Activated T-helper 1 cell treated with anti-CD3 and anti-CD28 coated beads, Interleukin-12 subunit alpha, Interleukin-12 subunit beta, Interleukin-2, Interleukin-4 antibody, amounts not matched to agents 30 ng/mL and 10 ng/mL and 1 ng/mL, durations not matched to agents 14 hours and 24 hours and 36 hours (primary cell): Measurements from ENCODE around the gene COMMD4. TPM values are rescaled to one million over a fixed set of nuclear protein-coding genes. Genes with fewer than 3 reads are reported as not detected.
A peak's percentile ranks its signal among the peaks of the same experiment; 100 is the strongest.
"Not testable (repeated sequence)": the region's sequence is repeated elsewhere in the genome, so short reads cannot be mapped to it uniquely, and the experiment has no call there.

Experiments
- DNase-seq: peaks from one replicate; pipeline ENCODE4 v3.0.0; 2021; ENCODE audit warnings: low spot score
- H3K27ac Mint-ChIP-seq: one replicate; pipeline ENCODE4 v1.8.0; 2021; ENCODE audit warnings: mild to moderate bottlenecking, mixed read lengths
- H3K27me3 Mint-ChIP-seq: one replicate; pipeline ENCODE4 v1.8.0; 2022; ENCODE audit warnings: mild to moderate bottlenecking, moderate library complexity, mixed read lengths; ENCODE audit not compliant: insufficient read depth
- H3K36me3 Mint-ChIP-seq: one replicate; pipeline ENCODE4 v1.8.0; 2021; ENCODE audit warnings: low read depth, mixed read lengths
- H3K4me1 Mint-ChIP-seq: one replicate; pipeline ENCODE4 v1.8.0; 2021; ENCODE audit warnings: low read depth, mixed read lengths
- H3K4me3 Mint-ChIP-seq: one replicate; pipeline ENCODE4 v1.8.0; 2021; ENCODE audit warnings: mild to moderate bottlenecking, moderate library complexity, mixed read lengths
- H3K9me3 Mint-ChIP-seq: one replicate; pipeline ENCODE4 v1.8.0; 2021; ENCODE audit warnings: mixed read lengths
- intact Hi-C: fragments of 100-400 bp; cut with micrococcal nuclease; formaldehyde crosslinking; loops from one replicate; pipeline ENCODE4 v1.15.1; 2024
- total RNA-seq: library from RNA; stranded (reverse); gene quantifications from 2 replicates; pipeline ENCODE4 v1.2.3, GENCODE V29; 2022

The COMMD4 gene
- 79.8 and 79.9 TPM in 2 replicates for total RNA-seq

- peaks cover 2% of the 10 kb centered on the region for H3K27me3 Mint-ChIP-seq
- H3K4me3 Mint-ChIP-seq, result peak within 1 kb of the TSS; percentile 98
- H3K4me1 Mint-ChIP-seq, result peaks cover 21% of the 10 kb centered on the region
- DNase-seq, result peak; percentile 81
- peaks cover 2% of the 10 kb centered on the region for H3K36me3 Mint-ChIP-seq
- intact Hi-C loops, result loop anchor here (1.0 to 2.0 kb wide), 2 partner anchors 32 to 119 kb away; partner anchors contain the start of gene MAN2C1
- H3K9me3 Mint-ChIP-seq, result no peaks in the 10 kb centered on the region
- peak within 1 kb of the TSS; percentile 95 for H3K27ac Mint-ChIP-seq
These were observed at the start of gene COMMD4 for GRCh38 chr15:75335705-75336355. COMMD4 (plus strand) TSS chr15:75336063; CDS start chr15:75336090, 27 bp downstream.

- H3K4me3 Mint-ChIP-seq, H3K36me3 Mint-ChIP-seq, DNase-seq: not testable (repeated sequence)
These were observed 42.2 kb upstream of the COMMD4 start for GRCh38 chr15:75293660-75294059.

GRCh38 chr15:75298541-75299310 lies 37.1 kb upstream of the COMMD4 start:
- H3K36me3 Mint-ChIP-seq, H3K9me3 Mint-ChIP-seq, H3K4me3 Mint-ChIP-seq, H3K27me3 Mint-ChIP-seq, H3K27ac Mint-ChIP-seq, intact Hi-C loops, H3K4me1 Mint-ChIP-seq, DNase-seq: not testable (repeated sequence)

More at GRCh38 chr15:75293660-75294059, 42.2 kb upstream of the COMMD4 start:
- H3K4me1 Mint-ChIP-seq, intact Hi-C loops, H3K9me3 Mint-ChIP-seq, H3K27ac Mint-ChIP-seq, H3K27me3 Mint-ChIP-seq: not testable (repeated sequence)

GRCh38 chr15:75299311-75299688 lies 36.6 kb upstream of the COMMD4 start:
- H3K36me3 Mint-ChIP-seq, H3K9me3 Mint-ChIP-seq, H3K4me3 Mint-ChIP-seq, H3K4me1 Mint-ChIP-seq, H3K27me3 Mint-ChIP-seq, H3K27ac Mint-ChIP-seq, intact Hi-C loops: not testable (repeated sequence)
- peak; percentile 48 for DNase-seq

GRCh38 chr15:75300026-75300425 lies 35.8 kb upstream of the COMMD4 start:
- not testable (repeated sequence) for H3K27me3 Mint-ChIP-seq, DNase-seq, H3K9me3 Mint-ChIP-seq, H3K36me3 Mint-ChIP-seq, H3K4me3 Mint-ChIP-seq, H3K27ac Mint-ChIP-seq, H3K4me1 Mint-ChIP-seq
- intact Hi-C loops, result loop anchor here (10.0 kb wide), 1 partner anchor 275 kb away; the partner anchor contains the start of gene PPCDC

GRCh38 chr15:75302318-75302717 lies 33.5 kb upstream of the COMMD4 start:
- DNase-seq, result no peak
- Mint-ChIP-seq H3K4me1 (no peaks in the 10 kb centered on the region), H3K36me3 (no peaks in the 10 kb centered on the region), H3K9me3 (no peaks in the 10 kb centered on the region), H3K27me3 (peaks cover 24% of the 10 kb centered on the region), H3K4me3 (no peak overlapping the region), H3K27ac (no peak overlapping the region)
- intact Hi-C loops, result loop anchor here (10.0 kb wide), 1 partner anchor 278 kb away; the partner anchor contains the start of gene PPCDC

GRCh38 chr15:75302753-75303152 lies 33.1 kb upstream of the COMMD4 start:
- H3K4me3 Mint-ChIP-seq, H3K9me3 Mint-ChIP-seq, H3K36me3 Mint-ChIP-seq, H3K27ac Mint-ChIP-seq, H3K4me1 Mint-ChIP-seq, DNase-seq: not testable (repeated sequence)
- intact Hi-C loops, result loop anchor here (10.0 kb wide), 1 partner anchor 278 kb away; the partner anchor contains the start of gene PPCDC
- peaks cover 28% of the 10 kb centered on the region for H3K27me3 Mint-ChIP-seq

- Mint-ChIP-seq H3K4me3 (no peak overlapping the region), H3K9me3 (no peaks in the 10 kb centered on the region), H3K27me3 (peaks cover 37% of the 10 kb centered on the region), H3K4me1 (no peaks in the 10 kb centered on the region), H3K36me3 (no peaks in the 10 kb centered on the region), H3K27ac (no peak overlapping the region)
- DNase-seq, result no peak
- intact Hi-C loops, result loop anchor here (10.0 kb wide), 1 partner anchor 281 kb away; the partner anchor contains the start of gene PPCDC
These were observed 29.7 kb upstream of the COMMD4 start for GRCh38 chr15:75306188-75306587.

- H3K27ac Mint-ChIP-seq, result no peak overlapping the region
- no peaks in the 10 kb centered on the region for H3K9me3 Mint-ChIP-seq
- no peaks in the 10 kb centered on the region for H3K36me3 Mint-ChIP-seq
- no peak for DNase-seq
- no peaks in the 10 kb centered on the region for H3K4me1 Mint-ChIP-seq
- H3K27me3 Mint-ChIP-seq, result peaks cover 39% of the 10 kb centered on the region
- intact Hi-C loops, result loop anchor here (10.0 kb wide), 1 partner anchor 283 kb away; the partner anchor contains the start of gene PPCDC
- H3K4me3 Mint-ChIP-seq, result no peak overlapping the region
These were observed 28.0 kb upstream of the COMMD4 start for GRCh38 chr15:75307778-75308390.

- H3K27ac Mint-ChIP-seq, result no peak overlapping the region
- no peak overlapping the region for H3K4me3 Mint-ChIP-seq
- peaks cover 35% of the 10 kb centered on the region for H3K27me3 Mint-ChIP-seq
- H3K4me1 Mint-ChIP-seq, result no peaks in the 10 kb centered on the region
- DNase-seq, result no peak
- no peaks in the 10 kb centered on the region for H3K36me3 Mint-ChIP-seq
- intact Hi-C loops, result loop anchor here (10.0 kb wide), 1 partner anchor 285 kb away; the partner anchor contains the start of gene PPCDC
- no peaks in the 10 kb centered on the region for H3K9me3 Mint-ChIP-seq
These were observed 26.2 kb upstream of the COMMD4 start for GRCh38 chr15:75309711-75310110.

GRCh38 chr15:75312548-75312947 lies 23.3 kb upstream of the COMMD4 start:
- intact Hi-C loops, H3K4me3 Mint-ChIP-seq, DNase-seq, H3K9me3 Mint-ChIP-seq, H3K27ac Mint-ChIP-seq, H3K36me3 Mint-ChIP-seq, H3K4me1 Mint-ChIP-seq: not testable (repeated sequence)
- peaks cover 18% of the 10 kb centered on the region for H3K27me3 Mint-ChIP-seq

- no peaks in the 10 kb centered on the region for H3K4me1 Mint-ChIP-seq
These were observed 22.6 kb upstream of the COMMD4 start for GRCh38 chr15:75313116-75313845.

More at GRCh38 chr15:75313116-75313845, 22.6 kb upstream of the COMMD4 start:
- Mint-ChIP-seq H3K27me3 (peaks cover 11% of the 10 kb centered on the region), H3K36me3 (no peaks in the 10 kb centered on the region), H3K27ac (no peak overlapping the region), H3K9me3 (no peaks in the 10 kb centered on the region), H3K4me3 (no peak overlapping the region)
- DNase-seq, result no peak
- intact Hi-C loops, result no loop called here
